Fibroblast of skin of abdomen (primary cell): ENCODE results near the gene ZNF574.

Experiments
- DNase-seq: peaks from one replicate; pipeline ENCODE4 v3.0.0-alpha.2; 2013

ZNF574 gene

GRCh38 chr19:42079886-42080763 lies 4.2 kb downstream of the ZNF574 start:
- DNase-seq, result no peak

- no peak for DNase-seq
These were observed 4.9 kb downstream of the ZNF574 start for GRCh38 chr19:42080764-42081375.

DNA sequence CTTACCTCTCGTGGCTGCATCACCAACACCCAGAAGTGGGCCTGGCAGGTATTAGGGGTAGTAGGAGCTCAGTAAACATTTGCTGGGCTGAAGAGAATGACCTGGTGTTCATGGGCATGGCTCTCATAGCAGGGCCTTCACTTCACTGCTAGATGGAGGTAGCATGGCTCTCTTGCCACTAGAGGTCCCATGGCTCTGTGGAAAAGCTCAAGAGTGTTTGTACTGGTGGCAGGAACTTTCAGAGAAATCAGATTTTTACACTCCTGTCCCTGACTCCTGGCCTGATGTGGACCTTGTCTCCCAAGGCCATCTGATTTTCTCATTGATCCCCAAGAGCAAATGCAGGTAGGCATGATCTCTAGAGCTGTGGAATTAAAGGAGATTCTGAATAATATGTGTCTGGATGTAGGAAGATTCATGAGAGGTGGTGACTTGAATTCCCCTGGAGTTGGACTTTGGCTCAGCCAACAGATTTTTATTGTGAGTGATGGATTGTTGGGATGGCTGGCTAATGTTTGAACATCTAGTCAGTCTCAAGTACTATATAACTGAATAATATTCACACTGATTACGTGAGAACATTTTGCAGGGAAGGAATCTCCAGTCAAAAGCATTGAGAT lies 5.7 kb downstream of the ZNF574 start:
- DNase-seq, result peak; percentile 48

DNA sequence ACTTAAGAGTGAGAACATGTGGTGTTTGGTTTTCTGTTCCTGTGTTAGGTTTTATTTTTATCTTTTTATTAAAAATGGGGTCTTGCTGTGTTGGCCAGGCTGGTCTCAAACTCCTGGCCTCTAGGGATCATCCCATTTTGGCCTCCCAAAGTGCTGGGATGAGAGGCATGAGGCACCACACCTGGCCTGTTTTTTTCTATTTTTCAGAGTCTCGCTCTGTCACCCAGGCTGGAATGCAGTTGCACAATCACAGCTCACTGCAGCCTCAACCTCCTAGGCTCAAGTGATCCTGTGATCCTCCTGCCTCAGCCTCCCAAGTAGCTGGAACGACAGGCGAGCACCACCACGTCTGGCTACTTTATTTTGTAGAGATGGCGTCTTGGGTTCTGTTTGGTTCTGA lies 7.6 kb downstream of the ZNF574 start:
- no peak for DNase-seq

DNA sequence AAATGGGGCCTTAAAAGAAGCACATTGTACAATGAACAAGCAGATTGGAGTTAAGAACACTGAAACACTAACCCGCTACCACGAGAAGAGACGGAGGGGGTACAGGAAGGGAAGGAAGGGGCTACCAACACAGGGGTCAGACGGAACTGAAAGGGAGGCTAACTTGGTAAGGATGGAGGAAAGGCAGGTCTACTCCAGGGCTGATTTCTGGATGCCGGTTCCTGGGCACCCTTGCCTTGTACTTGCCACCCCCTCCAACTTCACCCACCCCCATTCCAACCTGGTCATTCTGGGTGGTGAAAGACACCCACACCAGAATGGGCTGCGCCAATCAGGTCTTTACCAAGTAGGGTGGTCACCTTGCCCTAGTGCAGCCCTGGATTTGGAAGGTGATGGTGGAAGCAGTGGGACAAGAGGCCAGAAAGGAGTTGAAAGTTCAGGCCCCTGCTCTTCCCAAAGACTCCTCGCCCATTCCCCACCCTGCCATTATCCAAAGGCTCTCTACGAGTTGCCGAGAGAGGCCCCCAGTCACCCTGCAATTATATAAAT lies 10.3 kb downstream of the ZNF574 start:
- no peak for DNase-seq

DNA sequence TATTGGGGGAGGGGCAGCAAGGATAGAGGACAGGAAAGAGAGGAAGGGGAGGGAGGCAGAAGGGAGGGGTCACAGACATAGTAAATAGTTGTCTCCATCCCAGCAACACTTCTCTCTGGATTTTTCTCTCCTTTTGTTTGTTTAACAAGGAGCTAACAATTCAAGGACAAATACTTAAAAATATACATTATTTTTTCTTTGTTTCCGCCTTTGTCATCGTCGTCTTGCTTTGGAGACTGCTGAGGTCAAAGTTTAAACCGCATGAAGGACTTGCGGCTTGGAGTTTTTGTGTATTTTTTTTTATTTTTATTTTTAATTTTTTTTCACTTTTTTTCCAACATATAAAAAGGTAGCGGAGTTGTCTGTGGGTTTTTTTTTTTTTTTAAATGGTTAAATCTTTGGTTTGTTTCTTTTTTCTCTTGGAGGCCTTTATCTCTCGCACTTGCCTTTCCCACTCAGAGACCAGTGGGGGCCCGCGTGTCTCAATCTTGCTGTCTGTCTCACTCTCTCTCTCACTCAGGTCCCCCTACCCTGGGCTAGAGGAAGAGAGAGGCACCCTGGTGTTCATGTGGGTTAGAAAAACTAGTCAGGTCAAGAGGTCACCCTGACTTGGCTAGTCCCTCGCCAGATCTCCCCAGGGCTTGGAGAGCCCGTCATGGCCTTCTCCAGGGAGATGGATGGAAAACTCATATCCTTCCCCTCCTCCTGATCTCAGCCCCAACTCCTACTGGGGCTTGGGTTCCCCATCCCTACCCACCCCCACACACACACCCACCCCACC lies 11.0 kb downstream of the ZNF574 start:
- no peak for DNase-seq

GRCh38 chr19:42088471-42089190 lies 12.7 kb downstream of the ZNF574 start:
- peak; percentile 80 for DNase-seq

DNA sequence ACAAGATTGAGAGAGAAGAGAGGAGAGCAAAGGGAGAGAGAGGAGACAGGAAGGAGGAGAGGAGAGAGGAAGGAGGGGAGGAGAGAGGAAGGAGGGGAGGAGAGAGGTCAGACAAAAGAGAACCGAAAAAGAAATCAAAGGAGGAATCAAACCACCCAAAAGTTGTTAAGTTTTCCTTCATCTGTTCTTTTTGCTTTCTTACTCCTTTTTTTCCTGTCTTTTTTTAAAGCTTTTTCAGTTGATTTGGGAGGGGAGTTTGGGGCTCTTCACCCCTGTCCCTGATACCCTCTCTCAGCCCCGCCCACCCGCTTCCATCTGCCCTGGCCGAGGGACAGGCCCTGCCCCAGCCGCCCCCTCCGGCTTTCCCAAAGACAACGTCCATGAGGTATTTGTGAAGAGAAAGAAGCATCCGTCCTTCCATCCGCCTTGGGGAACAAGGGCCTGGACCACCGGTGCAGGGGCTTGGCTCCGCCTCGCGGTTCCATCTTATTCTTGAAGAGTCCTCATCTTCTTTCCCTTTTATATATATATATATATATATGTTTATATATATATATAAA lies 13.3 kb downstream of the ZNF574 start:
- no peak for DNase-seq

DNA sequence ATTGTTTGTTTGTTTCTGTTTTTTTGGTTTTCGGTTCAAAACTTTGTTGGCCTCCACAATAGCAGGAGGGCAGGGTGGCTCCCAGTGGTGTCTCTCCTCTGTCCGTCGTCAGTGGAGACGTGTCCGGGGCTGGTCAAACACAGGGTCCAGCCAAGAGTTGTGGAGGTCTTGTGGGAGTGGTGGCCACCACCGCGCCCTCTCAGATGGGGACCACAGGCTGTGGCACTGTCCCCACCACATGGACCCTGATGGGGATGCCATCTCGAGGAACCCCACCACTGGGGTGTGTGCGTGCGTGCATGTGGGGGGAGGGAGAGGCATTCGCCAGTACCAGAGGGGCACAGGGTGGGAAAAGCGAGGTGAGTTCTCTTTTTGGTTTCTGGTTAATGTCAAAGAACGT lies 13.8 kb downstream of the ZNF574 start:
- no peak for DNase-seq

- DNase-seq, result no peak
These were observed 14.7 kb downstream of the ZNF574 start for GRCh38 chr19:42090672-42091071.

- DNase-seq, result no peak
These were observed 15.3 kb downstream of the ZNF574 start for GRCh38 chr19:42091300-42091699.

DNA sequence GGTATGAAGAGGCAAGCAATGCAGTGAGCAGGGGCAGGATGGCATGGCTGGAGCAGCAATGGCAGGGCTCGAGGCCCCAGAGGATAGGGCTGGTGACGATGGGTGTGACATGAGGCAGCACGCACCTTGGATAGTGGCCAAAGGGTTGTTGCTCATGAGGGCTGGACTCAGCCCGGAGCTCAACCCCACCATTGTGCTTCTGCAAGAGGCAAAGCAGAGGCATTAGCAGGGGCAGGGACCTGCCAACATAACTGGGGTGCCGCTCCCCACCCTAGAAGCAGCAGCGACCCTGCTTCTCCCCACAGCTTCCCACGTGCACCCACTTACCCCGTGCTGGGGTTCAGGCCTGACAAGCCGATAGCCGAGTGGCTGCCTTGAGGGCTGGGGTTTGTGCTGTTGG lies 15.8 kb downstream of the ZNF574 start:
- peak; percentile 25 for DNase-seq

DNA sequence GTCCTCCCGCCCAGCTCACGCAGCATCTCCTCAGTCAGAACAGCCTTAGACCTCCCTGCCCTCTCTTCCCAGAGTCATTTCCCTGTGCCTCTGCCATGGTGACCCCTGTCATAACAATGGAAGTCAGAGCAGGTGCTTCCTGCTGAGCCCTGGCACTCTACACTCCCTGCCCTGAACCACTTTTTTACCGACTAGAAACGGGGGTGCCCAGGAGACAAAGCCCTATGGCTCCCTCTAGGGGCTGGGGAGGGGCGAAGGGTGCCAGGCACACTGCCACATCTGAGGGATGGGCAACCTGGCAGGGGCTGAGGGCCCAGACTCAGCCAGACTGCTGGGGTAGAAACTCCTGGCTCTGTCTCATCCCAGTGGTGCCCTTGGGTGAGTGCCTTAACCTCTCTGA lies 16.4 kb downstream of the ZNF574 start:
- DNase-seq, result no peak

DNA sequence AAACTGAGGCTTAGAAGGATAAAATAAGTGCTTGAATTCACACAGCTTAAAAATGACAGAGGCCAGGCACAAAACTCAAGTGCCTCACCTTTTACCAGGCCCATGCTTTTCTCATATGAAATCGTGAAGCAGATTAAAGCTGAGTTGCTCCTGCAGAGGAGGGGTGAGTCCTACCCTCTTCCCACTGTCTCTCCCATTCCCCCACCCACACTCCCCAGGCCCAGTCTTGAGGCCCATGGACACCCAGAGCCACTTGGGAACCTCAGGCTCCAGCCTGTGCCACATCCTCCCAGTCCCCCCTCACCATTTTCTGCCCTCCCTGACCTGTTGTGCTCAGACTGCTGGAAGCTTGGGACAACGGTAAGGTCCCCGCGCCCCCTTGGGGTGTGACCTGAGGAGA lies 17.5 kb downstream of the ZNF574 start:
- no peak for DNase-seq

- no peak for DNase-seq
These were observed 18.0 kb downstream of the ZNF574 start for GRCh38 chr19:42093926-42094325.

- no peak for DNase-seq
These were observed 19.3 kb downstream of the ZNF574 start for GRCh38 chr19:42095142-42095813.

DNA sequence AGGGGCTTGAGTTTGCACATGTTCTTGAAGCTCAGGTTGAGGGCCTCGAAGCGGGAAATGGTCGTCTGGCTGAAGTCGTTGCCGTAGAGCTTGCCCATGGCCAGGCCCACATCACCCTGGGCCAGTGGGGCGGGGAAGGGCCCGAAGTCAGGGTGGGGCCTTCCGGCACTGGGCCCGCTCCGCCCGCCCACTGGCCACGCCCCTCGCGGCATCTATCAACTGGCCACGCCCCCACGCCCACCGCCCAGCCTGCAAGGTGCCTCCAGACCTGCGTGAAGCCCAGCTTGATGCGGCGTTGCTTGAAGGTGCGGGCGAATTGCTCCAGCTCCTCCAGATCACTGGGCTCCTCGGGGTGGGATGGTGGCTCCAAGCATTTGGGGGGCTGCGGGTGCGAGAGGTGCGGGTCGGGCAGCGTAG lies 19.9 kb downstream of the ZNF574 start:
- DNase-seq, result no peak

DNA sequence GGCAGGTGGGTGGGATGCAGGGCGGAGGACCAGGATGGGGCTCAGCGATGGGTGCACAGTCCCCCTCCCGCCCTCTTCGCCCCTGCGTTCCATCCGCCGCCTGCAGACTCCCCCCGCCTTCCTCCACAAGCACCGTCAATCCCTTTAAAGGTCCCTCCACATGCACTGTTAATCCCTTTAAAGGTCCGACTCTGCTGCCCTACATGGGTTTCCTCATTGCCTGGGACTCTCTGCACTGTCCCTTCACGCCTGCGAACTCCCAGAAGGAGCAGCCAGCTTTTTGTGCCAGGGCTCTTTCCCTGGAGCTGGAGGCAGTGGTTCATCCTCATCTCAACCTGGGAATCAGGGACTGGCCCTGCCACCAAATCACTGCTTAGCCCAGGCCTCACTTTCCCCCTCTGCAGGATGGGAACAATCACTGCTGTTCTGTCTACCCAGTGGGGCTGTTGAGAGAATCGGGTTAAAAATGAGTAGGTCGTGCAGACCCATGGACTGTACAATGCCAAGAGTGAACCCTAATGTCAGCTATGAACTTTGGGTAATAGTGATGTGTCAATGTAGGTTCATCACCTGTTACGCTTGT lies 20.4 kb downstream of the ZNF574 start:
- no peak for DNase-seq

GRCh38 chr19:42097461-42097860 lies 21.5 kb downstream of the ZNF574 start:
- DNase-seq, result no peak

DNA sequence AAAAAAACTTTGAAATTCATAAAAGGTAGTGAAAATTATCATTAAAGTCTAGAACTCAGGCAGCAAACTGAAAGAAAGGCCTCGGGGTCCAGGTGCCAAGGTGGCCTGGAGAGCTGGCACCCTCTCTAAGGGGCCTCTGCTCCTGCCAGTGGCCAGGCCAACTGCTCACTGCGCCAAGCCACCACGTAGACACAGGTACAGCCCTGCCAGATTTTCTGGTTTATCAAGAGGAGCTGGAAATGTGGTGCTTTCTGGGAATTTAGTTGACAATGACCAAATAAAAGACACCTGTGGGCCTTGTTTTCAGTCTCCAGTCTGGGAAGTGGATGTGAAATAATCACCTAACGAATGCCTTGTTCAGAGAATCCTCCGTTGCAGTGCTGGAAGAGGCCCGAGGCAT lies 22.8 kb downstream of the ZNF574 start:
- no peak for DNase-seq
